HepG2 (cell line): ENCODE measurements around the gene MUC21. TPM values are rescaled to one million over a fixed set of nuclear protein-coding genes. Genes with fewer than 3 reads are reported as not detected.

Experiments used
- HOMEZ ChIP-seq: IDR thresholded peaks from 2 replicates; pipeline ENCODE4 v1.6.1; 2016; ENCODE audit warnings: low read depth
- KMT2B ChIP-seq: IDR thresholded peaks from 2 replicates; pipeline ENCODE4 v1.6.1; 2016; ENCODE audit warnings: missing genetic modification reagents, missing compliant biosample characterization
- MAF1 ChIP-seq: sonication (generic); formaldehyde crosslinking; IDR thresholded peaks from 2 replicates; pipeline ENCODE4 v1.5.0; 2020; ENCODE audit warnings: missing genetic modification reagents, borderline replicate concordance
- MED1 ChIP-seq: sonication (generic); formaldehyde crosslinking; IDR thresholded peaks from 2 replicates; pipeline ENCODE4 v1.4.0; 2020; ENCODE audit warnings: missing genetic modification reagents
- PATZ1 ChIP-seq: sonication (generic); formaldehyde crosslinking; IDR thresholded peaks from 2 replicates; pipeline ENCODE4 v1.4.0; 2020; ENCODE audit warnings: missing genetic modification reagents
- PAXIP1 ChIP-seq: sonication (generic); formaldehyde crosslinking; conservative IDR thresholded peaks from 2 replicates; pipeline ENCODE4 v1.4.0; 2020; ENCODE audit warnings: mild to moderate bottlenecking, missing genetic modification reagents, moderate library complexity
- POLR2G ChIP-seq: fragments of 200-400 bp; formaldehyde crosslinking; IDR thresholded peaks from 2 replicates; pipeline ENCODE4 v1.6.1; 2018; ENCODE audit warnings: mild to moderate bottlenecking, low read depth, low read length, moderate library complexity
- SOX13 ChIP-seq, 3 experiments: fragments of 450-650 bp in 1 of 3; sonication (generic) in 1 of 3; formaldehyde crosslinking in 1 of 3; IDR thresholded peaks in 2 of 3; conservative IDR thresholded peaks in 1 of 3; 2 replicates each; pipeline versions ENCODE4 v1.5.0 to v1.6.1; 2016 to 2020; ENCODE audit warnings: antibody characterized with exemption in 1 of 3, mild to moderate bottlenecking in 1 of 3, missing compliant biosample characterization in 1 of 3, missing genetic modification reagents in 1 of 3, moderate library complexity in 1 of 3
- SOX5 ChIP-seq: IDR thresholded peaks from 2 replicates; pipeline ENCODE4 v1.6.1; 2016; ENCODE audit warnings: borderline replicate concordance
- SOX6 ChIP-seq, 2 experiments: fragments of 450-650 bp in 1 of 2; sonication (generic) in 1 of 2; formaldehyde crosslinking in 1 of 2; IDR thresholded peaks; 2 replicates each; pipeline versions ENCODE4 v1.4.0 to v1.6.1; 2017 to 2020; ENCODE audit warnings: antibody characterized with exemption in 1 of 2, mild to moderate bottlenecking in 1 of 2, missing genetic modification reagents in 1 of 2
- TCF7L2 ChIP-seq: IDR thresholded peaks from 2 replicates; pipeline ENCODE4 v1.6.1; 2011; ENCODE audit warnings: mild to moderate bottlenecking, low read depth, low read length, moderate library complexity
- THAP8 ChIP-seq: sonication (generic); formaldehyde crosslinking; IDR thresholded peaks from 2 replicates; pipeline ENCODE4 v1.5.1; 2020; ENCODE audit warnings: missing genetic modification reagents, mild to moderate bottlenecking, borderline replicate concordance
- ZBTB20 ChIP-seq: sonication (generic); formaldehyde crosslinking; IDR thresholded peaks from 2 replicates; pipeline ENCODE4 v1.8.1; 2023; ENCODE audit warnings: missing genetic modification reagents, low read depth, mild to moderate bottlenecking, borderline replicate concordance
- ZKSCAN5 ChIP-seq: sonication (generic); formaldehyde crosslinking; IDR thresholded peaks from 2 replicates; pipeline ENCODE4 v1.5.1; 2020; ENCODE audit warnings: mild to moderate bottlenecking, missing genetic modification reagents
- ZNF121 ChIP-seq: sonication (generic); formaldehyde crosslinking; IDR thresholded peaks from 2 replicates; pipeline ENCODE4 v1.5.0; 2020; ENCODE audit warnings: mild to moderate bottlenecking, missing genetic modification reagents
- ZNF263 ChIP-seq: sonication (generic); formaldehyde crosslinking; IDR thresholded peaks from 2 replicates; pipeline ENCODE4 v1.4.0; 2020; ENCODE audit warnings: missing genetic modification reagents
- ZNF549 ChIP-seq: sonication (generic); formaldehyde crosslinking; IDR thresholded peaks from 2 replicates; pipeline ENCODE4 v1.5.0; 2020; ENCODE audit warnings: missing genetic modification reagents
- ZSCAN29 ChIP-seq: sonication (generic); formaldehyde crosslinking; conservative IDR thresholded peaks from 2 replicates; pipeline ENCODE4 v1.4.0; 2020; ENCODE audit warnings: mild to moderate bottlenecking, missing genetic modification reagents
- polyA plus RNA-seq, 8 experiments: library from polyadenylated mRNA; depleted of rRNA in 3 of 8; stranded (reverse) in 7 of 8; unstranded in 1 of 8; fragments of >200 nt; fragmentation: Illumina TruSeq in 4 of 8; extraction: Trizol in 4 of 8; gene quantifications; 2 replicates each; pipeline versions ENCODE4 v1.2.1 to v1.2.3, GENCODE V29; 2011 to 2016; ENCODE audit warnings: low read depth in 4 of 8, missing spikeins in 1 of 8, mixed read lengths in 1 of 8; ENCODE audit not compliant: insufficient read depth in 1 of 8
- total RNA-seq, 5 experiments: library from RNA; depleted of rRNA; stranded (reverse); fragments of >200 nt; fragmentation: Illumina TruSeq; extraction: Trizol; gene quantifications; 2 replicates each; pipeline ENCODE4 v1.2.3, GENCODE V29; 2016; ENCODE audit warnings: low read depth in 1 of 5
- TF ChIP-seq, protein P1 (sequence below): sonication (generic); formaldehyde crosslinking; IDR thresholded peaks from 2 replicates; pipeline ENCODE4 v1.4.0; 2020; ENCODE audit warnings: low read depth, mild to moderate bottlenecking, missing genetic modification reagents

Gene MUC21
- total and polyA plus RNA-seq, 2 of the 13 experiments (the other 11 are each of a cell fraction or from before 2014, with no cell fraction given) = not detected

DNA sequence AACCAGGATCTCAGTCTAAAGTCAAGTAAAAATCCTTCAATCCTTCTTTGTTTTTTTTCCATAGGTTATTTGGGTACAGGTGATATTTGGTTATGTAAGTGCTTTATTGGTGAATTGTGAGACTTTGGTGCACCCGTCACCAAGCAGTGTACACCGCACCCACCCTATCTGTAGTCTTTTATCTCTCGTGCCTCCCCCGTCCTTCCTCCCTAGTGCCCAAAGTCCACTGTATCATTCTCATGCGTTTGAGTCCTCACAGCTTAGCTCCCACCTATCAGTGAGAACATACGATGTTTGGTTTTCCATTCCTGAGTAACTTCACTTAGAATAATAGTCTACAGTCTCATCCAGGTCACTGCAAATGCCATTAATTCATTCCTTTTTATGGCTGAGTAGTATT is 27.6 kb downstream of the MUC21 start (continued):
- peak; percentile 37; the same call in 1 of the 2 replicates for TF ChIP-seq ZBTB20
- TF ChIP-seq SOX6 (IDR thresholded peaks at IDR 0.05) = no peak
- peak; percentile 27; the same call in 1 of the 2 replicates for TF ChIP-seq SOX6 (CRISPR knock-in tag; IDR thresholded peaks at IDR 0.05)
- no peak for TF ChIP-seq KMT2B (CRISPR knock-in tag)
- TF ChIP-seq, protein P1, sequence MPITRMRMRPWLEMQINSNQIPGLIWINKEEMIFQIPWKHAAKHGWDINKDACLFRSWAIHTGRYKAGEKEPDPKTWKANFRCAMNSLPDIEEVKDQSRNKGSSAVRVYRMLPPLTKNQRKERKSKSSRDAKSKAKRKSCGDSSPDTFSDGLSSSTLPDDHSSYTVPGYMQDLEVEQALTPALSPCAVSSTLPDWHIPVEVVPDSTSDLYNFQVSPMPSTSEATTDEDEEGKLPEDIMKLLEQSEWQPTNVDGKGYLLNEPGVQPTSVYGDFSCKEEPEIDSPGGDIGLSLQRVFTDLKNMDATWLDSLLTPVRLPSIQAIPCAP (CRISPR knock-in tag) = no peak
- no peak for TF ChIP-seq THAP8
- no peak for TF ChIP-seq TCF7L2
- TF ChIP-seq ZNF263 (CRISPR knock-in tag) = peak; percentile 94
- TF ChIP-seq SOX13 (IDR thresholded peaks at IDR 0.05) = no peak
- peak in 1 of 2 experiments; percentile 43; a peak in 1 of 4 replicates for TF ChIP-seq SOX13 (CRISPR knock-in tag; conservative IDR thresholded peaks at IDR 0.05 in 1 of 2, IDR thresholded peaks at IDR 0.05 in 1 of 2)
- TF ChIP-seq ZNF549 (CRISPR knock-in tag) = peak; percentile 97
- 0 out of 2 replicates have a peak, but pooled peaks have one; percentile 18 for TF ChIP-seq HOMEZ (CRISPR knock-in tag)
- TF ChIP-seq PATZ1 (CRISPR knock-in tag) = peak; percentile 73
- no peak for TF ChIP-seq ZSCAN29
- no peak for TF ChIP-seq MAF1 (CRISPR knock-in tag)
- peak; percentile 51 for TF ChIP-seq PAXIP1 (CRISPR knock-in tag)
- no peak for TF ChIP-seq ZKSCAN5 (CRISPR knock-in tag)
- TF ChIP-seq POLR2G = no peak
- 0 out of 2 replicates have a peak, but pooled peaks have one; percentile 35 for TF ChIP-seq MED1 (CRISPR knock-in tag)
- TF ChIP-seq SOX5 (CRISPR knock-in tag) = peak; percentile 17; the same call in 1 of the 2 replicates
- TF ChIP-seq ZNF121 (CRISPR knock-in tag) = no peak
